ENCODE measurements around the gene CACNA1C. TPM values are rescaled to one million over a fixed set of nuclear protein-coding genes. Genes with fewer than 3 reads are reported as not detected.
A peak's percentile ranks its signal among the peaks of the same experiment; 100 is the strongest.

CACNA1C gene
- total and polyA plus RNA-seq, 5 donors from 2014 or later = 0.02 to 0.14 (median 0.10) TPM

DNA sequence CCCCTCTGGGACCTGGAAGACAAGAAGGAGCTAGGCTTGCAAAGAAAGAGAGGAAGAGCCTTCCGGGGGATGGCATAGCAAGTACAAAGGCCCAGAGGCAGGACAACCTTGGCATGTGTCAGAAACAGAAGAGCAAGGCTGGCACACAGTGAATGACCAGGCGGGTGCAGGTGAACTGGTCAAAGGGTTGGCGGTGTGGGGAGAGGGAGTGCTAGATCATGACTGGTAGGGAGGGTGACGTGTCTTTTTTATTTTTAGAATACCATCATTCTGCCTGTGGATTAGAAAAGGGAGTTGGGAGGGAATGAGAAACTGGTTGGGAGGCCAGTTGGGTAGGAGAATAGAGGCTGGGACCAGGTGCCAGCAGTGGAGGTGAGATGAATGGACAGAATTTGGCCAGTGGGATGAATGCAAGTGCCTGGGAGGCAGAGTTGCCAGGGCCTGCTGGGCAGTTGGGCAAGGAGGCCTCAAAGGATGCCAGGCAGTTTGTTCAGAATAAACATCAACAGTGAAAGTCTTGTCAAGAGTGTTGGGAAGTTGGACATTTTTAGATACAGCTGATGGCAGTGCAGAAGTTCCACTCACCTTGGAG is 168.3 kb downstream of the CACNA1C start:
- no peak for ATAC-seq (ENCODE audit: low read depth in 2 of 2)
- H3K27ac Mint-ChIP-seq = peak overlapping the region in 1 of 3 donors; percentile 81

GRCh38 chr12:2222691-2223090 is 169.9 kb downstream of the CACNA1C start:
- no peak for DNase-seq
- Mint-ChIP-seq H3K4me3 (no peak overlapping the region), H3K9me3 (peaks cover 0 to 4% (median 0%) of the 10 kb centered on the region in 7 donors), H3K36me3 (no peaks in the 10 kb centered on the region), H3K27ac (no peak overlapping the region), H3K4me1 (no peaks in the 10 kb centered on the region), H3K27me3 (peaks cover 15% of the 10 kb centered on the region)
- no peaks in the 10 kb centered on the region for H3K4me1 ChIP-seq (ENCODE audit: control insufficient read depth, insufficient read depth, low read length, poor library complexity, severe bottlenecking)
- H3K4me3 ChIP-seq (ENCODE audit: low read depth, low read length) = no peak overlapping the region
- no peak overlapping the region for H3K27ac ChIP-seq (ENCODE audit: insufficient read depth, low read length, poor library complexity, severe bottlenecking)
- H3K9me3 ChIP-seq (ENCODE audit: control insufficient read depth in 2 of 2, low read length in 2 of 2) = no peaks in the 10 kb centered on the region
- ATAC-seq (ENCODE audit: low read depth in 2 of 2) = no peak
- H3K27me3 ChIP-seq (ENCODE audit: control insufficient read depth, insufficient read depth, low read length) = no peaks in the 10 kb centered on the region
- no peaks in the 10 kb centered on the region for H3K36me3 ChIP-seq (ENCODE audit: control insufficient read depth, insufficient read depth, low read length)

More for the DNA sequence above, 168.3 kb downstream of the CACNA1C start:
- no peaks in the 10 kb centered on the region for H3K4me1 Mint-ChIP-seq
- Histone ChIP-seq H3K9me3 (ENCODE audit: control insufficient read depth in 2 of 2, low read length in 2 of 2) (no peaks in the 10 kb centered on the region), H3K4me3 (ENCODE audit: low read depth, low read length) (no peak overlapping the region), H3K36me3 (ENCODE audit: control insufficient read depth, insufficient read depth, low read length) (no peaks in the 10 kb centered on the region), H3K27ac (ENCODE audit: insufficient read depth, low read length, poor library complexity, severe bottlenecking) (no peak overlapping the region), H3K27me3 (ENCODE audit: control insufficient read depth, insufficient read depth, low read length) (no peaks in the 10 kb centered on the region), H3K4me1 (ENCODE audit: control insufficient read depth, insufficient read depth, low read length, poor library complexity, severe bottlenecking) (no peaks in the 10 kb centered on the region)
- no peaks in the 10 kb centered on the region for H3K36me3 Mint-ChIP-seq
- no peak for DNase-seq
- no peak overlapping the region for H3K4me3 Mint-ChIP-seq
- peaks cover 4% of the 10 kb centered on the region for H3K27me3 Mint-ChIP-seq
- peaks cover 0 to 4% (median 0%) of the 10 kb centered on the region in 7 donors for H3K9me3 Mint-ChIP-seq

DNA sequence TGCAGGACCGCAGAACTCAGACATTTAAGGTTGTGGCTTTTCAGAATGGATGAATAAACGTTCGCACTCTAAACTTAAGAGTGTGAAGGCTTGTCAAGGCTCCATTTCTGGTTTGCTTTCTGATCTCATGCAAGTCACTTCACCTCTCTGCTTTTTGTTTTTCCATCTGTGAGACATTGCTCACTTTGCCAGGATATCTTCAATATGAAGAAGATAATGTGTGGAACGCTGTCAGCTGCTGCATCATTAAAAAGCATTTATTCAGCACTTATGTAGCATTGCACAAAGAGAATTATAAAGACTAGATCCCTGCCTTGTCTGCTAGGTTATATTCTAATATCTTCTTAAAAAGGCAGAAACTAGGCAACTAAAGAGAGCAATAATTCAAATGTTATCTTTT is 172.2 kb downstream of the CACNA1C start:
- Mint-ChIP-seq H3K4me1 (no peaks in the 10 kb centered on the region), H3K27me3 (peaks cover 13% of the 10 kb centered on the region), H3K36me3 (no peaks in the 10 kb centered on the region), H3K4me3 (no peak overlapping the region), H3K27ac (no peak overlapping the region), H3K9me3 (peaks cover 0 to 6% (median 1%) of the 10 kb centered on the region in 7 donors)
- no peaks in the 10 kb centered on the region for H3K4me1 ChIP-seq (ENCODE audit: control insufficient read depth, insufficient read depth, low read length, poor library complexity, severe bottlenecking)
- DNase-seq = no peak
- H3K9me3 ChIP-seq (ENCODE audit: control insufficient read depth in 2 of 2, low read length in 2 of 2) = no peaks in the 10 kb centered on the region
- H3K36me3 ChIP-seq (ENCODE audit: control insufficient read depth, insufficient read depth, low read length) = no peaks in the 10 kb centered on the region
- no peak for ATAC-seq (ENCODE audit: low read depth in 2 of 2)
- H3K27ac ChIP-seq (ENCODE audit: insufficient read depth, low read length, poor library complexity, severe bottlenecking) = no peak overlapping the region
- H3K4me3 ChIP-seq (ENCODE audit: low read depth, low read length) = no peak overlapping the region
- H3K27me3 ChIP-seq (ENCODE audit: control insufficient read depth, insufficient read depth, low read length) = no peaks in the 10 kb centered on the region

GRCh38 chr12:2225696-2226095 is 172.9 kb downstream of the CACNA1C start:
- no peak overlapping the region for H3K27ac ChIP-seq (ENCODE audit: insufficient read depth, low read length, poor library complexity, severe bottlenecking)
- Mint-ChIP-seq H3K9me3 (peaks cover 0 to 6% (median 1%) of the 10 kb centered on the region in 7 donors), H3K36me3 (no peaks in the 10 kb centered on the region), H3K27ac (no peak overlapping the region), H3K4me3 (no peak overlapping the region), H3K27me3 (peaks cover 13% of the 10 kb centered on the region), H3K4me1 (no peaks in the 10 kb centered on the region)
- H3K4me1 ChIP-seq (ENCODE audit: control insufficient read depth, insufficient read depth, low read length, poor library complexity, severe bottlenecking) = no peaks in the 10 kb centered on the region
- H3K27me3 ChIP-seq (ENCODE audit: control insufficient read depth, insufficient read depth, low read length) = no peaks in the 10 kb centered on the region
- no peaks in the 10 kb centered on the region for H3K9me3 ChIP-seq (ENCODE audit: control insufficient read depth in 2 of 2, low read length in 2 of 2)
- no peak overlapping the region for H3K4me3 ChIP-seq (ENCODE audit: low read depth, low read length)
- ATAC-seq (ENCODE audit: low read depth in 2 of 2) = no peak
- no peak for DNase-seq
- H3K36me3 ChIP-seq (ENCODE audit: control insufficient read depth, insufficient read depth, low read length) = no peaks in the 10 kb centered on the region

DNA sequence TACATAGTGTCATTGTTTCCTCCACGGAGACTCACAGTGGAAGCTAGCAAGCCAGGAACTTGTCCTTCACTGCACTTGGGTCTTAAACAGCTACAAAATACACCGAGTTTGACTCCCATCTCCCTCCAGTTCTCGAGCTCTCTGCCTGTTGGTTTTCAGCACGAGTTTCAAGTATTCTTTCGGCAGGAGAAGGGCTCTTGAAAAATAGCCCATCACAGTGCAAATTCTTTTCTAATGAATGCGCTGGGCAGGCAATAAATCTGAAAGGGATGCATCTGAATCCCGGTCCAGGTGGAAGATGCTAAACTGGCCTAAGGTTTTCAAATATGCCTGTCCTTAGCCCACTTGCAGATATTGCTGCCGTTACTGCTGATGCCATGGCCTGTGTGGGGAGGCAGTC is 173.9 kb downstream of the CACNA1C start:
- DNase-seq = no peak
- no peaks in the 10 kb centered on the region for H3K27me3 ChIP-seq (ENCODE audit: control insufficient read depth, insufficient read depth, low read length)
- peaks cover 13% of the 10 kb centered on the region for H3K27me3 Mint-ChIP-seq
- no peaks in the 10 kb centered on the region for H3K36me3 Mint-ChIP-seq
- no peaks in the 10 kb centered on the region for H3K4me1 Mint-ChIP-seq
- no peaks in the 10 kb centered on the region for H3K4me1 ChIP-seq (ENCODE audit: control insufficient read depth, insufficient read depth, low read length, poor library complexity, severe bottlenecking)
- H3K9me3 Mint-ChIP-seq = peaks cover 0 to 6% (median 0%) of the 10 kb centered on the region in 7 donors
- no peak overlapping the region for H3K4me3 ChIP-seq (ENCODE audit: low read depth, low read length)
- H3K27ac Mint-ChIP-seq = no peak overlapping the region
- H3K9me3 ChIP-seq (ENCODE audit: control insufficient read depth in 2 of 2, low read length in 2 of 2) = no peaks in the 10 kb centered on the region
- H3K36me3 ChIP-seq (ENCODE audit: control insufficient read depth, insufficient read depth, low read length) = no peaks in the 10 kb centered on the region
- H3K27ac ChIP-seq (ENCODE audit: insufficient read depth, low read length, poor library complexity, severe bottlenecking) = no peak overlapping the region
- ATAC-seq (ENCODE audit: low read depth in 2 of 2) = no peak
- no peak overlapping the region for H3K4me3 Mint-ChIP-seq

DNA sequence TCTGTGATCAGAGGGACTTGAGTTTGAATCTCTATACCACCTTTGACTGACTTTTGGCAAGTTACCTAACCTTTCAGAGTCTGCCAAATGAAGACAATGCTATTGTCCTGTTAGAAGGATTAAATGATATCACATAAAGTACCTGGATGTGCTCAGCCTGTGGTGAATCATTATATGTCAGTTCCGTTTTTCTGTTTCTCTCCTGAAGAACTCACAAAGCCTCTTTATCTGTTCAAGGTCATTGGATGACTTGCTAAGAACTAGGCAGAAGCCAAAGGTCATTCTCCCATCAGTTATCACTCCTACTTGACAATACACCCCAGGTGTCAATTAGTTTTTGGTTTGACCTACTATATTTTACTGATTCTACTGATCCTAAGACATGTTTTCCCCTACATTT is 174.6 kb downstream of the CACNA1C start:
- Mint-ChIP-seq H3K27ac (no peak overlapping the region), H3K4me3 (no peak overlapping the region), H3K9me3 (peaks cover 0 to 6% (median 0%) of the 10 kb centered on the region in 7 donors), H3K36me3 (no peaks in the 10 kb centered on the region), H3K4me1 (no peaks in the 10 kb centered on the region), H3K27me3 (peaks cover 13% of the 10 kb centered on the region)
- Histone ChIP-seq H3K4me1 (ENCODE audit: control insufficient read depth, insufficient read depth, low read length, poor library complexity, severe bottlenecking) (no peaks in the 10 kb centered on the region), H3K27me3 (ENCODE audit: control insufficient read depth, insufficient read depth, low read length) (no peaks in the 10 kb centered on the region), H3K27ac (ENCODE audit: insufficient read depth, low read length, poor library complexity, severe bottlenecking) (no peak overlapping the region), H3K9me3 (ENCODE audit: control insufficient read depth in 2 of 2, low read length in 2 of 2) (no peaks in the 10 kb centered on the region), H3K36me3 (ENCODE audit: control insufficient read depth, insufficient read depth, low read length) (no peaks in the 10 kb centered on the region), H3K4me3 (ENCODE audit: low read depth, low read length) (no peak overlapping the region)
- no peak for ATAC-seq (ENCODE audit: low read depth in 2 of 2)
- no peak for DNase-seq

GRCh38 chr12:2228535-2228934 is 175.7 kb downstream of the CACNA1C start:
- ATAC-seq (ENCODE audit: low read depth in 2 of 2) (no peak), DNase-seq (no peak)
- Mint-ChIP-seq H3K36me3 (no peaks in the 10 kb centered on the region), H3K27ac (no peak overlapping the region), H3K27me3 (peaks cover 13% of the 10 kb centered on the region), H3K4me3 (no peak overlapping the region), H3K9me3 (peaks cover 0 to 6% (median 0%) of the 10 kb centered on the region in 7 donors), H3K4me1 (no peaks in the 10 kb centered on the region)
- no peaks in the 10 kb centered on the region for H3K9me3 ChIP-seq (ENCODE audit: control insufficient read depth in 2 of 2, low read length in 2 of 2)
- H3K27ac ChIP-seq (ENCODE audit: insufficient read depth, low read length, poor library complexity, severe bottlenecking) = no peak overlapping the region
- H3K27me3 ChIP-seq (ENCODE audit: control insufficient read depth, insufficient read depth, low read length) = peaks cover 3% of the 10 kb centered on the region
- H3K4me1 ChIP-seq (ENCODE audit: control insufficient read depth, insufficient read depth, low read length, poor library complexity, severe bottlenecking) = no peaks in the 10 kb centered on the region
- no peak overlapping the region for H3K4me3 ChIP-seq (ENCODE audit: low read depth, low read length)
- H3K36me3 ChIP-seq (ENCODE audit: control insufficient read depth, insufficient read depth, low read length) = no peaks in the 10 kb centered on the region
